Effector memory CD4-positive, alpha-beta T cell (primary cell): ENCODE measurements around the gene CALCOCO2.

Experiments used
- DNase-seq, 3 donors: peaks; one replicate each; pipeline ENCODE4 v3.0.0-alpha.2; 2020
- H3K27ac ChIP-seq: 2 replicates; pipeline ENCODE4 v1.7.0; 2013; ENCODE audit warnings: mild to moderate bottlenecking, low read length, moderate library complexity; ENCODE audit not compliant: insufficient read depth, poor library complexity, severe bottlenecking
- H3K27me3 ChIP-seq: replicated peaks from 2 replicates; pipeline ENCODE4 v1.7.0; 2013; ENCODE audit warnings: mild to moderate bottlenecking, low read length; ENCODE audit not compliant: insufficient read depth, control insufficient read depth, poor library complexity, severe bottlenecking
- H3K36me3 ChIP-seq: 2 replicates; pipeline ENCODE4 v1.7.0; 2013; ENCODE audit warnings: mild to moderate bottlenecking, low read length, moderate library complexity; ENCODE audit not compliant: control insufficient read depth, insufficient read depth
- H3K4me1 ChIP-seq: 2 replicates; pipeline ENCODE4 v1.7.0; 2013; ENCODE audit warnings: low read length, mild to moderate bottlenecking; ENCODE audit not compliant: control insufficient read depth, insufficient read depth, poor library complexity, severe bottlenecking
- H3K4me3 ChIP-seq: 2 replicates; pipeline ENCODE4 v1.7.0; 2013; ENCODE audit warnings: low read length, low read depth, mild to moderate bottlenecking; ENCODE audit not compliant: insufficient read depth, poor library complexity, severe bottlenecking
- H3K9me3 ChIP-seq: 2 replicates; pipeline ENCODE4 v1.7.0; 2013; ENCODE audit warnings: mild to moderate bottlenecking, low read length, moderate library complexity; ENCODE audit not compliant: control insufficient read depth

CALCOCO2 gene

DNA sequence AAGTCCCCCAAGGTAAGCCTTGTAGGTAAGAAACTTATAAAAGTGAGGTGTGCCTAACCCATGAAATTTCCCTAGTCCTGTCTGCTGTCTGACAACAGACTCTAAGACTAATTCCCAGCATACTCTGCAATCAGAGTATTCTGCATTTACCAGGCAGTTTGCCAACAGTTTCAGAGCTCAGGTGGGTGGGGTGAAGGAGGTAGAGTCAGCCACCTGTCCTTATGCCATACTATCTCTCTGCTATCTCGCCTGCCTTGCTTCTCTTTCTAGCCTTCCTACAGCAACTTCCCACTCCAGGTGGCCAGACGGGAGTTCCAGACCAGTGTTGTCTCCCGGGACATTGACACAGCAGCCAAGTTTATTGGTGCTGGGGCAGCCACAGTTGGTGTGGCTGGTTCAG lies 64.1 kb downstream of the CALCOCO2 start:
- H3K27ac ChIP-seq: no peak overlapping the region
- H3K9me3 ChIP-seq: no peaks in the 10 kb centered on the region
- DNase-seq: no peak
- no peaks in the 10 kb centered on the region for H3K27me3 ChIP-seq
- peaks cover 25% of the 10 kb centered on the region for H3K36me3 ChIP-seq
- H3K4me1 ChIP-seq: peaks cover 11% of the 10 kb centered on the region
- no peak overlapping the region for H3K4me3 ChIP-seq

DNA sequence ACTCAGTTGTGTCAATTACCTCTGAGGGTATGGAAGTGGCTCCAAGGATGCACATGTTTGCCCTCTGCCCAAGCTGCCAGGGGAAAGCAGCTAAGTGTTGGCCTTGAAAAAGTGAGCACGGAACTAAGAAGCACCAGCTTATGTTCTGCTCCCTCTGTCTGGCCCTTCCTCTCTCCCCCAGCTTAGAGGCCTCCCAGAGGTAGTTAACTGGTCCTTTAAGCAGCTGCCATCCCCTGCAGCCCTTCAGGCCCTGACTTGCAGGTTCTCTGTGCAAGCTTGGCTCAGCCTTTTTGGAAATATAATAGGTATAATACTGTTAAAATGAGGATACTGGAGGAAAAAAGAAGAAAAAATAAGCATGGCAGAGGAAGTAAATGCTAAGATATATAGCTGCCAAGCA lies 70.4 kb downstream of the CALCOCO2 start:
- H3K4me3 ChIP-seq: no peak overlapping the region
- peaks cover 7% of the 10 kb centered on the region for H3K36me3 ChIP-seq
- H3K27me3 ChIP-seq: no peaks in the 10 kb centered on the region
- no peaks in the 10 kb centered on the region for H3K4me1 ChIP-seq
- H3K27ac ChIP-seq: no peak overlapping the region
- no peak for DNase-seq
- no peaks in the 10 kb centered on the region for H3K9me3 ChIP-seq

DNA sequence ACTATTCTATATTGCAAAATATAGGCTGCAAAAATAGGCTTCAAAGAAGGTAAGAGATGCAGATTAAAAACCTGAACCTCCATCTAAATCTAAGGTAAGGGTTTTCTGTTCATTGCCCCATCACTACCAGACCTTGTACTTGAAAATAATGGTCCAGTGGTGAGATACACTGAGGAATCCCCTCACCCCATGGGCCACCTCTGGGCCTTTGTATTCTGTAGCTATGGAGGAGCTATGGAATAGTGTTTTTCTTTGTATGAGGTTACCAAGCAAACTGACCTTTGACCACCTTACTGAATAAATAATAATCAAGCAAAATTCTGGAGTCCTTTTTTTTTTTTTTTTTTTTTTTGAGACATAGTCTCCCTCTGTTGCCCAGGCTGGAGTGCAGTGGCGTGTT lies 72.6 kb downstream of the CALCOCO2 start:
- no peak overlapping the region for H3K27ac ChIP-seq
- no peaks in the 10 kb centered on the region for H3K36me3 ChIP-seq
- no peaks in the 10 kb centered on the region for H3K27me3 ChIP-seq
- H3K4me1 ChIP-seq: peaks cover 7% of the 10 kb centered on the region
- DNase-seq: no peak
- H3K4me3 ChIP-seq: no peak overlapping the region
- H3K9me3 ChIP-seq: no peaks in the 10 kb centered on the region

DNA sequence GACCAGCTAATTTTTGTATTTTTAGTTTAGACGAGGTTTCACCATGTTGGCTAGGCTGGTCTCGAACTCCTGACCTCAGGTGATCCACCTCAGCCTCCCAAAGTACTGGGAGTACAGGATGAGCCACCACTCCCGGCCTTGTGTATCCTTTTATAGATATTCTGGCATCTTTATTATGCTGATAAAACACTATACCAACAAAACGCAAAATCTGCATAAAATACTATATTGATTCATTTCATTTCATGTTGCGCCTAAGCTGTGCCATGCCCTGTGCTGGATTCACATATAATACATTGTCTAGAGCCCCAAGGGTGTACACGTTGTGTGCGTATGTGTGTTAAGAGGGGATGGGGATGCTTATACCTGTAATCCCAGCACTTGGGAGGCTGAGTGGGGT lies 73.6 kb downstream of the CALCOCO2 start:
- no peak overlapping the region for H3K4me3 ChIP-seq
- no peaks in the 10 kb centered on the region for H3K36me3 ChIP-seq
- no peaks in the 10 kb centered on the region for H3K9me3 ChIP-seq
- no peak for DNase-seq
- no peak overlapping the region for H3K27ac ChIP-seq
- H3K4me1 ChIP-seq: peaks cover 10% of the 10 kb centered on the region
- H3K27me3 ChIP-seq: no peaks in the 10 kb centered on the region

DNA sequence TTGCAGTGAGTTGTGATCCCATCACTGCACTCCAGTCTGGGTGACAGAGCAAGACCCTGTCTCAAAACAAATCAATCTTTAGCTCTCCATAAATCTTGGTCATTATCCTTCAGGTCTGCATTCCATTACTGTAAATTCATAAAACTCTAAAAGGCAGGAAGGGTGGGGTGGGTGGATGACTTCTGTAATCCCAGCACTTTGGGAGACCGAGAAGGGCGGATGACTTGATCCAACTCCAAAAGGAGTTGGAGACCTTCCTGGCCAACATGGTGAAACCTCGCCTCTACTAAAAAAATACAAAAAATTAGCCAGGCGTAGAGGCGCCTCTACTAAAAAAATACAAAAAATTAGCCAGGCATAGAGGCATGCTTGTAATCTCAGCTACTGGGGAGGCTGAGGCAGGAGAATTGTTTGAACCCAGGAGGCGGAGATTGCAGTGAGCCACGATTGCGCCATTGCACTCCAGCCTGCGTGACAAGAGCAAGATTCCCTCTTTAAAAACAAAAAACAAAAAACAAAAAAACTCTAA lies 75.2 kb downstream of the CALCOCO2 start:
- no peak overlapping the region for H3K4me3 ChIP-seq
- H3K36me3 ChIP-seq: peaks cover 6% of the 10 kb centered on the region
- H3K27ac ChIP-seq: no peak overlapping the region
- H3K9me3 ChIP-seq: no peaks in the 10 kb centered on the region
- no peaks in the 10 kb centered on the region for H3K27me3 ChIP-seq
- no peak for DNase-seq
- peaks cover 27% of the 10 kb centered on the region for H3K4me1 ChIP-seq

DNA sequence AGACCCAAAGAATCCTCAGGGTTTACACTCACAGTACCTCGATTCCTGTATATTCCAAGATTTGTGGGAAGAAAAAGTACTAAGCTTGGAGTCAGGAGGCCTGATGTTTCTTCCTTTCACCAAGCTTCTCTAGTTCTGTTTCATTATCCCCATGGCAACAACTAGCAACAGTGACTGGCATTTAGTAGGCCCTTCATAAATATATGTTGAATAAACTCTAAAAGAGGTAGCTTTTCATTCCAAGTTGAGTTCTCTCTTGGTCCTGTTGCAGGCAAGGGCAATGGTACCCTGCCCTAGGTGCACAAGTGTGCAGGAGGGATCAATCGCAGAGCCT lies 76.8 kb downstream of the CALCOCO2 start:
- H3K9me3 ChIP-seq: no peaks in the 10 kb centered on the region
- H3K4me1 ChIP-seq: peaks cover 28% of the 10 kb centered on the region
- H3K27ac ChIP-seq: peak overlapping the region; percentile 87
- H3K27me3 ChIP-seq: no peaks in the 10 kb centered on the region
- H3K4me3 ChIP-seq: peak overlapping the region; percentile 76
- H3K36me3 ChIP-seq: peaks cover 16% of the 10 kb centered on the region
- DNase-seq: no peak

DNA sequence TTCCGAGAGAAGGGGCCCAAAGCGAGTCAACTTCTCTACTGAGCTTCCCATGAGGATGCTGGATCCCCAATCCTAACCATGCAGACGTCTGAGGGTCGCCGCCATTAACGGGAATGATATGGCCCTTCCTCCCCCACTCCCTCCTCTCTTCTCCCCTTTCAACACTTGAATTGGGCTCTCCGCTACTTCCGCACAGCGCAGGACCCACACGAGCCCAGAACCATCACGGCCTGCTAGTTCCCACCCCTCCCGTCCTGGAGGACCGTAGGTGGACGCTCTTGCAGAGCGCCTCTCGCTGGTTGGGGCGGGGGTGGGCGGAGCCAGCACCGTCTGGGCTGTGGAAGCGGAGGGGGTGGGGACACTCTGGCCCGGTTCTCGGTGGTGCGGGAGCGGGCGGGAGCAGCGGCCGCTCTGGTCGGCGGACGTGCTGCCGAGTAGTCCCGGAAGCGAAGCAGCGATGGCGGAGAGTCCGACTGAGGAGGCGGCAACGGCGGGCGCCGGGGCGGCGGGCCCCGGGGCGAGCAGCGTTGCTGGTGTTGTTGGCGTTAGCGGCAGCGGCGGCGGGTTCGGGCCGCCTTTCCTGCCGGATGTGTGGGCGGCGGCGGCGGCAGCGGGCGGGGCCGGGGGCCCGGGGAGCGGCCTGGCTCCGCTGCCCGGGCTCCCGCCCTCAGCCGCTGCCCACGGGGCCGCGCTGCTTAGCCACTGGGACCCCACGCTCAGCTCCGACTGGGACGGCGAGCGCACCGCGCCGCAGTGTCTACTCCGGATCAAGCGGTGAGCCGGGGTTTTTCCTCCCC lies 77.4 kb downstream of the CALCOCO2 start, which contains the start of gene UBE2Z:
UBE2Z (plus strand) TSS at position 361 of the 797 bp plus-strand sequence; CDS start at position 458, 97 bp downstream.
- peak within 1 kb of the TSS; percentile 76 for H3K4me3 ChIP-seq
- DNase-seq: peak; percentile 77 to 84 (median 80)
- H3K27ac ChIP-seq: peak within 1 kb of the TSS; percentile 87
- H3K4me1 ChIP-seq: peaks cover 28% of the 10 kb centered on the region
- H3K9me3 ChIP-seq: no peaks in the 10 kb centered on the region
- H3K27me3 ChIP-seq: no peaks in the 10 kb centered on the region
- H3K36me3 ChIP-seq: peaks cover 22% of the 10 kb centered on the region

DNA sequence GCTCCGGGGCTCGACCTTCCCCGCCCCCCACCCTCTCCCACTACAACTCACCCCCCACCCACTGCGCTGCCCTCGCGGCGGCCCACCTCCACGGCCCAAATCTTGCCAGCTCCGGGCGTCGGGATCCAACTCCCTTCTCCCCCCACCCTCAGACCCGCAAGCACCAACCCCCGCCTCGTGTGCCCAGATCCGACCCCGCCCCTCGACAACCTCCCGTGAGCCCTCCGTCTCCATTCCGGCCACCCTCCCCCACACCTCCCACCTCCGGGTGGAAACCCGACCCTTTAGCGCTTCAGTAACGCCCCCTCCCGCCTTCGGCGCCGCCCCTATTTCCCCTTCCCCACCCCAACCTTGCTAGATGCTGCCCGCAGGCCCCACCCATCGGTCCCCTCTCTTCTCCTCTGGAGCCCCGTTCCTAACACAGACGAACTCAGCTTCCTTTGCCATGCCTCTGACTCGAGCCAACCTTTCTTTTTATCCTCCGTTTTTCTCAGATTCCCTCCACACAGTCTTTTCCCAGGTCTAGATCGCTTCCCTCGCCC lies 78.1 kb downstream of the CALCOCO2 start:
- Histone ChIP-seq H3K27ac (peak overlapping the region; percentile 87), H3K27me3 (no peaks in the 10 kb centered on the region), H3K36me3 (peaks cover 24% of the 10 kb centered on the region), H3K9me3 (no peaks in the 10 kb centered on the region), H3K4me1 (peaks cover 28% of the 10 kb centered on the region), H3K4me3 (peak overlapping the region; percentile 76)
- peak; percentile 71 to 79 (median 76) for DNase-seq

DNA sequence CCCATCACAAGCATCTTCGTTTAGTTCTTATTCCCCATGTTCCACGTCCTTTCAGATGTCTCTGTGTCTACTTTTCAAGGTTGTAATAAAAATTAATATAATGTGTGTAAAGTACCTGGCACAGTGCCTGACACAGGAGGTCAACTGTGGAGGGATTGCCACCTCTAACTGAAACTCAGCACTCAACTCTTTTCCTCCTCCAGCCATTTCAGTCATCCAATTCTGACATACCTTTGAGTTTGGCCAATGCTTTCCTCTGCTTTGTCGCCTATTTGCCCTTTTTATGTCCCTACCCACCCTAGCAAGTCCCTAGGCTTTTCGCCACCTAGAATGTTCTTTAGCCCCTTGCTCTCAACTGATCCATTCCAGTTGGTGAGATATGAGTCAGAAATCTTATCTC lies 78.9 kb downstream of the CALCOCO2 start:
- no peaks in the 10 kb centered on the region for H3K9me3 ChIP-seq
- DNase-seq: no peak
- peak overlapping the region; percentile 76 for H3K4me3 ChIP-seq
- no peaks in the 10 kb centered on the region for H3K27me3 ChIP-seq
- H3K36me3 ChIP-seq: peaks cover 29% of the 10 kb centered on the region
- peaks cover 28% of the 10 kb centered on the region for H3K4me1 ChIP-seq
- peak overlapping the region; percentile 87 for H3K27ac ChIP-seq

DNA sequence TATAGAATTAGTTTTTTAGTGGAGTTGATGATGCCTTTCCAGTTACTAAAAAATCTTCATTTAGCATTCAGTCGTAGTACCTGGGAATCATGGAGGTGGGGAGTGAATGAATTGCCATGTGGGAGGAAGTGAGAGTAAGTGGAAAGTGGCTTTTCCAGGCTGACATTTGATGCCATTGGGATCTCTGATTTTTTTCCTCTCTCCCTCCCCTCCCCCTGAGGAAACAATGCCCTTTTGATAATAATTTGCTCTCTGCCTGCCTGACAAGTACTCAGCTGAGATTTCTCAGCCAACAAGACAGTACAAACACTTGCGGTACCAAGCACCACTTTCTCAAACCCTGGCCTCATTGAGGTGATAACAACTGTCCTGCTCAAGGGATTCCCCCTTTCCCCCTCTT lies 79.5 kb downstream of the CALCOCO2 start:
- Histone ChIP-seq H3K27me3 (no peaks in the 10 kb centered on the region), H3K4me3 (no peak overlapping the region), H3K36me3 (peaks cover 29% of the 10 kb centered on the region), H3K4me1 (peaks cover 34% of the 10 kb centered on the region), H3K9me3 (no peaks in the 10 kb centered on the region), H3K27ac (peak overlapping the region; percentile 42)
- no peak for DNase-seq
